Measurements from ENCODE around the gene ZNF37A.
"Not testable (repeated sequence)": the region's sequence is repeated elsewhere in the genome, so short reads cannot be mapped to it uniquely, and the experiment has no call there.

Gene ZNF37A

GRCh38 chr10:38146579-38147333 lies 52.6 kb downstream of the ZNF37A start:
- H3K27ac ChIP-seq (ENCODE audit: insufficient read depth, low read depth, low read length, poor library complexity, severe bottlenecking) = no peak overlapping the region
- no peaks in the 10 kb centered on the region for H3K27me3 ChIP-seq (ENCODE audit: control insufficient read depth, insufficient read depth, low read length, poor library complexity, severe bottlenecking)
- no peak overlapping the region for H3K4me3 ChIP-seq (ENCODE audit: insufficient read depth, low read depth, low read length)
- WGBS, 2 experiments = 82 to 85% methylated on average over 11 of the region's 11 CpGs
- H3K4me1 ChIP-seq (ENCODE audit: control insufficient read depth, insufficient read depth, low read length) = no peaks in the 10 kb centered on the region
- H3K9me3 ChIP-seq (ENCODE audit: control insufficient read depth, low read length) = peaks cover 13% of the 10 kb centered on the region
- no peaks in the 10 kb centered on the region for H3K36me3 ChIP-seq (ENCODE audit: control insufficient read depth, insufficient read depth, low read length)

- peaks cover 13% of the 10 kb centered on the region for H3K9me3 ChIP-seq (ENCODE audit: control insufficient read depth, low read length)
- WGBS, 2 experiments = 100% methylated on average over 1 of the region's 1 CpG; no CpG with 5 or more reads in 1 of the 2 experiments
These were observed 53.5 kb downstream of the ZNF37A start for GRCh38 chr10:38147686-38148085.

DNA sequence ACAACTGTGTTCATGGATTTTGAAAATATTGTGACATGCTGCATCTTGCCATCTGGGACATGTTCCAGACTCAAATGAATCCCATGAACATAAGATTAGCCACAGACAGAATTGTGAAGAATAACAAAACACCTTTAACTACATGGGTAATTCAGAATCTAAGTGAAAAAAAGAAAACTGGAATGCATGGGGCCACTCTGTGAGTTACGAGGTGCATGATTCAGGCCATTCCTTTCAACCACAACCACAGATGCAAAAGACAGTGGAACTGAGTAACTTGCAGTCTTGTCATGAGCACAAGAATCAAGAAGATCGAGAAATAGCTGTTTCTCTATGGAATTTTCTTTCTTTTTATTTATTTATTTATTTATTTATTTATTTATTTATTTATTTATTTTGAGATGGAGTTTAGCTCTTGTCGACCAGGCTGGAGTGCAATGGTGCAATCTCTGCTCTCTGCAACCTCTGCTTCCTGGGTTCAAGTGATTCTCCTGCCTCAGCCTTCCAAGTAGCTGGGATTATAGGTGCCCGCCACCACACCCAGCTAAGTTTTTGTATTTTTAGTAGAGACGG lies 56.8 kb downstream of the ZNF37A start:
- H3K27ac ChIP-seq (ENCODE audit: insufficient read depth, low read depth, low read length, poor library complexity, severe bottlenecking); H3K36me3 ChIP-seq (ENCODE audit: control insufficient read depth, insufficient read depth, low read length); H3K4me3 ChIP-seq (ENCODE audit: insufficient read depth, low read depth, low read length); H3K4me1 ChIP-seq (ENCODE audit: control insufficient read depth, insufficient read depth, low read length); H3K9me3 ChIP-seq (ENCODE audit: control insufficient read depth, low read length); H3K27me3 ChIP-seq (ENCODE audit: control insufficient read depth, insufficient read depth, low read length, poor library complexity, severe bottlenecking): not testable (repeated sequence)
- WGBS, 2 experiments = 77 to 78% methylated on average over 4 of the region's 5 CpGs

More at GRCh38 chr10:38147686-38148085, 53.5 kb downstream of the ZNF37A start:
- H3K4me3 ChIP-seq (ENCODE audit: insufficient read depth, low read depth, low read length) = no peak overlapping the region
- no peaks in the 10 kb centered on the region for H3K36me3 ChIP-seq (ENCODE audit: control insufficient read depth, insufficient read depth, low read length)
- no peaks in the 10 kb centered on the region for H3K4me1 ChIP-seq (ENCODE audit: control insufficient read depth, insufficient read depth, low read length)
- H3K27me3 ChIP-seq (ENCODE audit: control insufficient read depth, insufficient read depth, low read length, poor library complexity, severe bottlenecking) = no peaks in the 10 kb centered on the region
- H3K27ac ChIP-seq (ENCODE audit: insufficient read depth, low read depth, low read length, poor library complexity, severe bottlenecking) = no peak overlapping the region

DNA sequence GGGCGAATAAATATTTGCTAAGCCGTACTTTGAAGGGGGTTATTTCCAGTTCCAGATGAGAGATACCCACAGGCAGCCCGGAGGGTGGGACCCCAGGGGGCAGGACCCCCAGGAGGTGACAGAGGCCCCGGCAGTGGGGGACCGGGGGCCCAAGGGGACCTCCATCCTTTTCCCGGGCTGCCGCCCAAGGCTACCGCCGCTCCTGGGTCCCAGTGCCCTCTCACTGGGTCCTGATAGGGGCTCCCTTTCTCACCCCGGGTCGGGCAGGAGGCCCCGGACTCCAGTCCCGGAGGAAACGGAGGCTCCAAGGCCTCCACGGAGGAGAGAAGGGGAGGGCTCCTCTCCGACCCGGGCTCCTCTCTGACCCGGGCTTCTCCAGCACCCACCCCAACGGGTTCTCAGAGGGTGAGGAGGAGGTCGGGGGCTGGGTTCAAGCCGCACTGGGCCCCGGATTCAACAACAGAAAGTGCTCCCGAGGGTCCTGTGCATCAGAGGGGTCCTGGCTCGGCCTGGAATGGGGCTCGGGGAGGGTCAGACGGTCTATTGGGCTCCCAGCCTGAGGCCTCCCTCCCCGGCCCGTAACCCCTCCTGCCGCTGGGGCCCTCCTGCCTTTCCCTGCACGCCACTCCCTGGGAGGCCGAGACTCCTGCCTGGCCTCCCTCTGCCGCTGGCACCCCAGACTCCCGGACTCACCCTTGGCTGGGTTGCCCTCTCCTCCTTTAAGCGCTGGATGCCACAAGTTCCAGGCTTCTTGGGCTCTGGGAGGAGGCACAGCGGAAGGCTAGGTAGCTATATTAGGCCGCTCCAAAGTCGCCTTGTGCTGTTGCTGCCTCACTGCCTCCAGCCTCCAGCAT lies 62.5 kb downstream of the ZNF37A start:
- no peaks in the 10 kb centered on the region for H3K36me3 ChIP-seq (ENCODE audit: control insufficient read depth, insufficient read depth, low read length)
- H3K27ac ChIP-seq (ENCODE audit: insufficient read depth, low read depth, low read length, poor library complexity, severe bottlenecking) = no peak overlapping the region
- peaks cover 12% of the 10 kb centered on the region for H3K9me3 ChIP-seq (ENCODE audit: control insufficient read depth, low read length)
- no peak overlapping the region for H3K4me3 ChIP-seq (ENCODE audit: insufficient read depth, low read depth, low read length)
- H3K27me3 ChIP-seq (ENCODE audit: control insufficient read depth, insufficient read depth, low read length, poor library complexity, severe bottlenecking) = no peaks in the 10 kb centered on the region
- H3K4me1 ChIP-seq (ENCODE audit: control insufficient read depth, insufficient read depth, low read length) = no peaks in the 10 kb centered on the region
- 87 to 89% methylated on average over 37 of the region's 37 CpGs for WGBS, 2 experiments

DNA sequence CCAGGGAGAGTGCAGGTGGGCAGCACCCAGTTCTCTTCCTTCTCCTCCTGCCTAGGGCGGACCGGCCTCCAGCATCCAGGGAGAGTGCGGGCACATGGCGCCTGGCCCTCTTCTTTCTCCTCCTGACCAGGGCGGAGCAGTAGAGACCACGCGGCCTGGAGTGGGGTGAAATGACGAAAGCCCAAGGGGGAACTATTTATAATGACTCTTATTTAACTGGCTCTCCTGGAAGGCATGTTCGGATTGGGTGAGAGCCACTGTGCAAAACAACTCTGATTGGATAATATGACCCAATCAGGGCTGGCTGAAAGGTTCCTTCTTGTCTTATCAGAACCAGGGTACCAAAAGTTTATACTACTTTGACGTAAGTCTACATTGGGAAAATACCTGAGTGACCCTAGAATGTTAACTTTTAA lies 63.1 kb downstream of the ZNF37A start:
- H3K27ac ChIP-seq (ENCODE audit: insufficient read depth, low read depth, low read length, poor library complexity, severe bottlenecking) = no peak overlapping the region
- 85 to 91% methylated on average over 10 of the region's 10 CpGs for WGBS, 2 experiments
- no peak overlapping the region for H3K4me3 ChIP-seq (ENCODE audit: insufficient read depth, low read depth, low read length)

DNA sequence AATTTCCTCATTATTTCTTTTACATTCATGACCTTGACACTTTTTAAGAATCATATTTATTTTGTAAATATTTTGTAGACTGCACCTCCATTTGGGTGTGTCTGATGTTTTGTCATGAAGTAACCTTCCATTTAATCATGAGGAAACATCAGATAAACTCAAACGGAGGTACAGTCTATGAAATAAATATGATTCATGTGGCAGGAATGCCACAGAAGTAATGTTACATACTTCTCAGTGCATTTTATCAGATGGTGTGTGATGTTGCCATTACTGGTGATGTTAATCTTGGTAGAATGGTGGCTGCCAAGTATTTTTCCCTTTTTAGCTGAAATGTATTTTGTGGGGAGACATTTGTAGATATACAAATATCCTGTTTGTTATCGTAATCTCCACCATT lies 64.9 kb downstream of the ZNF37A start:
- WGBS, 2 experiments = 71 to 77% methylated on average over 1 to 2 of the region's 2 CpGs
- no peaks in the 10 kb centered on the region for H3K36me3 ChIP-seq (ENCODE audit: control insufficient read depth, insufficient read depth, low read length)

More for the DNA sequence above, 63.1 kb downstream of the ZNF37A start:
- Histone ChIP-seq H3K4me1 (ENCODE audit: control insufficient read depth, insufficient read depth, low read length) (no peaks in the 10 kb centered on the region), H3K36me3 (ENCODE audit: control insufficient read depth, insufficient read depth, low read length) (no peaks in the 10 kb centered on the region), H3K9me3 (ENCODE audit: control insufficient read depth, low read length) (peaks cover 12% of the 10 kb centered on the region), H3K27me3 (ENCODE audit: control insufficient read depth, insufficient read depth, low read length, poor library complexity, severe bottlenecking) (no peaks in the 10 kb centered on the region)

GRCh38 chr10:38163617-38164016 lies 69.5 kb downstream of the ZNF37A start:
- Histone ChIP-seq H3K4me1 (ENCODE audit: control insufficient read depth, insufficient read depth, low read length) (no peaks in the 10 kb centered on the region), H3K4me3 (ENCODE audit: insufficient read depth, low read depth, low read length) (no peak overlapping the region), H3K27ac (ENCODE audit: insufficient read depth, low read depth, low read length, poor library complexity, severe bottlenecking) (no peak overlapping the region), H3K9me3 (ENCODE audit: control insufficient read depth, low read length) (peaks cover 5% of the 10 kb centered on the region), H3K36me3 (ENCODE audit: control insufficient read depth, insufficient read depth, low read length) (no peaks in the 10 kb centered on the region), H3K27me3 (ENCODE audit: control insufficient read depth, insufficient read depth, low read length, poor library complexity, severe bottlenecking) (no peaks in the 10 kb centered on the region)
- WGBS, 2 experiments = 21 to 27% methylated on average over 1 of the region's 1 CpG

More for the DNA sequence above, 64.9 kb downstream of the ZNF37A start:
- peaks cover 8% of the 10 kb centered on the region for H3K9me3 ChIP-seq (ENCODE audit: control insufficient read depth, low read length)
- no peaks in the 10 kb centered on the region for H3K4me1 ChIP-seq (ENCODE audit: control insufficient read depth, insufficient read depth, low read length)
- no peak overlapping the region for H3K27ac ChIP-seq (ENCODE audit: insufficient read depth, low read depth, low read length, poor library complexity, severe bottlenecking)
- no peak overlapping the region for H3K4me3 ChIP-seq (ENCODE audit: insufficient read depth, low read depth, low read length)
- no peaks in the 10 kb centered on the region for H3K27me3 ChIP-seq (ENCODE audit: control insufficient read depth, insufficient read depth, low read length, poor library complexity, severe bottlenecking)

- 47 to 89% methylated on average over 1 to 2 of the region's 2 CpGs for WGBS, 2 experiments
- Histone ChIP-seq H3K27ac (ENCODE audit: insufficient read depth, low read depth, low read length, poor library complexity, severe bottlenecking) (no peak overlapping the region), H3K27me3 (ENCODE audit: control insufficient read depth, insufficient read depth, low read length, poor library complexity, severe bottlenecking) (no peaks in the 10 kb centered on the region), H3K36me3 (ENCODE audit: control insufficient read depth, insufficient read depth, low read length) (no peaks in the 10 kb centered on the region), H3K4me1 (ENCODE audit: control insufficient read depth, insufficient read depth, low read length) (no peaks in the 10 kb centered on the region), H3K9me3 (ENCODE audit: control insufficient read depth, low read length) (peaks cover 21% of the 10 kb centered on the region), H3K4me3 (ENCODE audit: insufficient read depth, low read depth, low read length) (no peak overlapping the region)
These were observed 80.2 kb downstream of the ZNF37A start for GRCh38 chr10:38174336-38174735.

DNA sequence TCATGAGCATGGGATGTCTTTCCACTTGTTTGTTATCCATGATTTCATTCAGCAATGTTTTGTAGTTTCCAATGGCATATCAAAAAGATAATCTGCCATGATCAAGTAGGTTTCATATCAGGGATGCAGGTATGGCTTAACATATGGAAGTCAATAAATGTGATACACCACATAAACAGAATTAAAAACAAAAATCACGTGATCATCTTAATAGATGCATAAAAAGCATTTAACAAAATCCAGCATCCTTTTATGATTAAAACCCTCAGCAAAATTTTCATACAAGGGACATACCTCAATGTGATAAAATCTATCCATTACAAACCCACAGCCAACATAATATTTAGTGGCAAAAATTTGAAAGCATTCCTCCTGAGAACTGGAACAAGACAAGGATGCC lies 90.3 kb downstream of the ZNF37A start:
- H3K9me3 ChIP-seq (ENCODE audit: control insufficient read depth, low read length) = peaks cover 21% of the 10 kb centered on the region
- H3K36me3 ChIP-seq (ENCODE audit: control insufficient read depth, insufficient read depth, low read length) = no peaks in the 10 kb centered on the region
- 12 to 20% methylated on average over 1 of the region's 1 CpG for WGBS, 2 experiments
- H3K27me3 ChIP-seq (ENCODE audit: control insufficient read depth, insufficient read depth, low read length, poor library complexity, severe bottlenecking) = no peaks in the 10 kb centered on the region
- H3K4me1 ChIP-seq (ENCODE audit: control insufficient read depth, insufficient read depth, low read length) = no peaks in the 10 kb centered on the region
- H3K27ac ChIP-seq (ENCODE audit: insufficient read depth, low read depth, low read length, poor library complexity, severe bottlenecking) = no peak overlapping the region
- H3K4me3 ChIP-seq (ENCODE audit: insufficient read depth, low read depth, low read length) = no peak overlapping the region

All from ectodermal cell (in vitro differentiated cells).